Measurements from ENCODE around the gene TYRO3.

TYRO3 gene

GRCh38 chr15:41558400-41559238 is at the start of gene TYRO3:
Gene TYRO3, plus strand, starts transcription at chr15:41559212. Its CDS starts 46 bp downstream, at chr15:41559258.
- DNase-seq (ENCODE audit: low spot score), result peak; percentile 75

- no peak for DNase-seq (ENCODE audit: low spot score)
These were observed 48.3 kb upstream of the TYRO3 start for GRCh38 chr15:41510728-41511127.

GRCh38 chr15:41511331-41511898 is 47.6 kb upstream of the TYRO3 start:
- DNase-seq (ENCODE audit: low spot score), result no peak

- no peak for DNase-seq (ENCODE audit: low spot score)
These were observed 47.1 kb upstream of the TYRO3 start for GRCh38 chr15:41511899-41512369.

- DNase-seq (ENCODE audit: low spot score), result no peak
These were observed 46.5 kb upstream of the TYRO3 start for GRCh38 chr15:41512512-41512939.

- DNase-seq (ENCODE audit: low spot score), result peak; percentile 58
These were observed 46.0 kb upstream of the TYRO3 start for GRCh38 chr15:41512940-41513505.

GRCh38 chr15:41513506-41514227 is 45.3 kb upstream of the TYRO3 start, which contains the start of gene LTK:
Gene LTK, minus strand, starts transcription at chr15:41513827. Its CDS starts 118 bp downstream, at chr15:41513709.
- no peak for DNase-seq (ENCODE audit: low spot score)

GRCh38 chr15:41517895-41518449 is 41.0 kb upstream of the TYRO3 start:
- no peak for DNase-seq (ENCODE audit: low spot score)

GRCh38 chr15:41520636-41521035 is 38.4 kb upstream of the TYRO3 start:
- DNase-seq (ENCODE audit: low spot score), result no peak

GRCh38 chr15:41521614-41522013 is 37.4 kb upstream of the TYRO3 start:
- DNase-seq (ENCODE audit: low spot score), result no peak

- DNase-seq (ENCODE audit: low spot score), result no peak
These were observed 35.9 kb upstream of the TYRO3 start for GRCh38 chr15:41523097-41523496.

- DNase-seq (ENCODE audit: low spot score), result no peak
These were observed 28.6 kb upstream of the TYRO3 start for GRCh38 chr15:41530363-41530956.

- no peak for DNase-seq (ENCODE audit: low spot score)
These were observed 23.5 kb upstream of the TYRO3 start for GRCh38 chr15:41535544-41535943.

- no peak for DNase-seq (ENCODE audit: low spot score)
These were observed 22.1 kb upstream of the TYRO3 start for GRCh38 chr15:41536866-41537265.

- no peak for DNase-seq (ENCODE audit: low spot score)
These were observed 15.5 kb upstream of the TYRO3 start for GRCh38 chr15:41543521-41543870.

GRCh38 chr15:41544650-41545015 is 14.4 kb upstream of the TYRO3 start:
- no peak for DNase-seq (ENCODE audit: low spot score)

- DNase-seq (ENCODE audit: low spot score), result no peak
These were observed 13.8 kb upstream of the TYRO3 start for GRCh38 chr15:41545218-41545617.

- DNase-seq (ENCODE audit: low spot score), result no peak
These were observed 11.9 kb upstream of the TYRO3 start for GRCh38 chr15:41546851-41547786.

GRCh38 chr15:41550066-41550775 is 8.8 kb upstream of the TYRO3 start:
- no peak for DNase-seq (ENCODE audit: low spot score)

- no peak for DNase-seq (ENCODE audit: low spot score)
These were observed 5.3 kb upstream of the TYRO3 start for GRCh38 chr15:41553731-41554130.
